PFSK-1 (cell line): Measurements from ENCODE around the gene CFAP299.

Experiments
- FOXP2 ChIP-seq: optimal IDR thresholded peaks from 2 replicates; pipeline ENCODE3; 2011; ENCODE audit warnings: borderline replicate concordance, control low read depth, inconsistent platforms; ENCODE audit not compliant: insufficient read depth; ENCODE audit errors: extremely low read length, extremely low read depth
- POLR2AphosphoS5 ChIP-seq: IDR thresholded peaks from 2 replicates; pipeline ENCODE4 v1.6.1; 2012; ENCODE audit warnings: low read depth, mild to moderate bottlenecking, control low read depth, low read length, moderate library complexity
- REST ChIP-seq, 2 experiments: IDR thresholded peaks; 2 replicates each; pipeline versions ENCODE4 v1.6.1 to v1.8.0; 2011 to 2012; ENCODE audit warnings: low read depth in 2 of 2, low read length in 2 of 2, control low read depth in 1 of 2, inconsistent platforms in 1 of 2, mild to moderate bottlenecking in 1 of 2, moderate library complexity in 1 of 2; ENCODE audit not compliant: insufficient read depth in 1 of 2
- SIN3A ChIP-seq: IDR thresholded peaks from 2 replicates; pipeline ENCODE4 v1.6.1; 2012; ENCODE audit warnings: mild to moderate bottlenecking, low read length, moderate library complexity, borderline replicate concordance; ENCODE audit not compliant: insufficient read depth
- TAF1 ChIP-seq: IDR thresholded peaks from 2 replicates; pipeline ENCODE4 v1.6.1; 2012; ENCODE audit warnings: low read length, control low read depth, borderline replicate concordance; ENCODE audit not compliant: insufficient read depth

CFAP299 gene

GRCh38 chr4:80897537-80898303 is 562.2 kb downstream of the CFAP299 start:
- TF ChIP-seq POLR2AphosphoS5: no peak
- TF ChIP-seq REST (IDR thresholded peaks at IDR 0.05; ENCODE audit: insufficient read depth in 1 of 2, low read depth in 2 of 2, low read length in 2 of 2): peak in 1 of 2 experiments; percentile 60; a peak in 1 of 4 replicates

GRCh38 chr4:80900908-80901307 is 565.4 kb downstream of the CFAP299 start:
- TF ChIP-seq FOXP2 (no peak), POLR2AphosphoS5 (no peak), SIN3A (no peak), REST (IDR thresholded peaks at IDR 0.05; ENCODE audit: insufficient read depth in 1 of 2, low read depth in 2 of 2, low read length in 2 of 2) (no peak), TAF1 (no peak)

- TF ChIP-seq TAF1 (no peak), POLR2AphosphoS5 (no peak), SIN3A (no peak), REST (IDR thresholded peaks at IDR 0.05; ENCODE audit: insufficient read depth in 1 of 2, low read depth in 2 of 2, low read length in 2 of 2) (no peak), FOXP2 (no peak)
Measured at GRCh38 chr4:80903020-80903419, 567.5 kb downstream of the CFAP299 start.

GRCh38 chr4:80909938-80910337 is 574.4 kb downstream of the CFAP299 start:
- TF ChIP-seq POLR2AphosphoS5 (no peak), TAF1 (no peak), SIN3A (no peak), REST (IDR thresholded peaks at IDR 0.05; ENCODE audit: insufficient read depth in 1 of 2, low read depth in 2 of 2, low read length in 2 of 2) (no peak), FOXP2 (no peak)

GRCh38 chr4:80911458-80911857 is 575.9 kb downstream of the CFAP299 start:
- TF ChIP-seq POLR2AphosphoS5 (no peak), SIN3A (no peak), REST (IDR thresholded peaks at IDR 0.05; ENCODE audit: insufficient read depth in 1 of 2, low read depth in 2 of 2, low read length in 2 of 2) (no peak), FOXP2 (no peak), TAF1 (no peak)
